Stimulated activated CD4-positive, alpha-beta T cell treated with anti-CD3 and anti-CD28 coated beads, TNF-alpha, amount 100 ng/mL, for 1 hour (primary cell): ENCODE data around the gene SAV1.

Experiments used
- DNase-seq, 3 donors: peaks; one replicate each; pipeline ENCODE4 v3.0.0-alpha.2; 2020; ENCODE audit warnings: low read depth in 3 of 3, low spot score in 1 of 3

Gene SAV1

DNA sequence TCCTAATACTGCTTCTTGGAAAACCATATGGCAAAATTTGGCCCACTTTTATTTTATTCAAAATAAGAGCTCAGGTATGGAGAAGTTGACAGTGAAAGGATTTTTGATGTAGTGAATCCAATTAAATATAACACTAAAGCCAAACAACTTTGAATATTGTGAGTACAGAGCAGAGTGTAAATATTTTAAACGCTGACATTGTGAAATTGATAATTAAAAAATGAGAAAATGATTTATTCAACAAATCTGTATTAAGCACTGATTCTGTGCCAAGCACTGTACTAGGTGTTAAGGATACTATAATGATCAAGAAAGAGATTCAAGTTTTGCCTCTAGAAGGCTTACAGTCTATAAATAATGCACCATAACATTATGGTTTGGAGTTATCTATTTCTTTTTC is 57.6 kb downstream of the SAV1 start:
- no peak for DNase-seq

GRCh38 chr14:50608302-50608851 is 59.7 kb downstream of the SAV1 start:
- DNase-seq = no peak

DNA sequence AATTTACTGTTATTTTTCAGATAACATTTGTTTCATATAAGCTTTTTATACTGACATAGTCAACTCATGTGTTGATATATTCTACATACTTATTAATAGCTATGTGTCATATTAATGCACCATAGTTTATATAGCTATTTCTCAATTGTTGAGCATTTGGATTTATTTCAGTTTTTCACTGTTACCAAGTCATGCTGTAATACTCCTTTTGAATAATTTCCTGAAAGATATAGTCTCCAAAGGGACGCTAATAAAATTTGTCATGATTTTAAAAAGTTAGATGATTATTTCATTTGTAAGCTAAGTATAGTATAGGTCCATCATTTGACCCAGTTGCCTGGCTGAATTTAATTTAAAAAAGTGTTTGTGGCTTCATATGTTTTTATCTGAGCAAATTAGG is 60.3 kb downstream of the SAV1 start:
- no peak for DNase-seq

DNA sequence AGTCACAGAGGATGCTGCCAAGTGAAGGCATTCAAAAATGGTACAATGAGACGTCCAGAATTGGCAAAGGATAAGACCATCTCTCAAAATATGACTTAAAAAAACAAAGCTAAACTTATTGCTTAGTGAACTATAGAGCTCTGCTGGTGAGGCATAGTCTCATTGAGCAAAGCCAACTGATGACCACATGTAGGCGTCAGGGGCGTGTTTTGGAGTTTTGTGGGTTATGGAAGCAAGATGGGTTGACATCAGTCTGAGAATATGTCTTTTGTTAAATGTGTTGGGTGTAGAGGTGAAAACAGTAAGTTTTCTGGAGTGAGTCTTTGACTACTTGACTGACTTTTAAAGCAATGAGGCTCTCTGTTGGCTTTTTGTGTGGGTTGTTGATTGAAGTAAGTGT is 60.9 kb downstream of the SAV1 start:
- DNase-seq = no peak

GRCh38 chr14:50606468-50606867 is 61.6 kb downstream of the SAV1 start:
- DNase-seq = no peak

DNA sequence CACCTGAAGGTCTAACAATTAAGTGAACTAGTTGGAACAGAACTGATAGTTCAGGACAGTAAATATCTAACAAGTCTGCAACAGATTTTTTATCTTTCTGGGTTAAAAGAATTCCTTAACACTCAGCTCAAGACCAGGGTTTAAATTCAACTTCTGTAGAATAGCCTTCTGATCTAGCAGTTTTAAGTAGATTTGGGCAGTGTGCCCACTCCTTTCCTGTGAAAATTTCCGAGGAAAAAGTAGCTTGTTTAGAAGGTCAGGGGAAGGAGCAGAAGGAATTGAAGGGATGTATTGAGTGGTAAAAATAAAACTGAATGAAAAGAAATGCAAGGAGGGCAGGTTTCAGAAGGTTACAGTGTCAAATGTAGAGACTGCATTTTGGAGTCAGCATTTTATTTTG is 62.3 kb downstream of the SAV1 start:
- no peak for DNase-seq

GRCh38 chr14:50603565-50603964 is 64.5 kb downstream of the SAV1 start:
- no peak for DNase-seq

DNA sequence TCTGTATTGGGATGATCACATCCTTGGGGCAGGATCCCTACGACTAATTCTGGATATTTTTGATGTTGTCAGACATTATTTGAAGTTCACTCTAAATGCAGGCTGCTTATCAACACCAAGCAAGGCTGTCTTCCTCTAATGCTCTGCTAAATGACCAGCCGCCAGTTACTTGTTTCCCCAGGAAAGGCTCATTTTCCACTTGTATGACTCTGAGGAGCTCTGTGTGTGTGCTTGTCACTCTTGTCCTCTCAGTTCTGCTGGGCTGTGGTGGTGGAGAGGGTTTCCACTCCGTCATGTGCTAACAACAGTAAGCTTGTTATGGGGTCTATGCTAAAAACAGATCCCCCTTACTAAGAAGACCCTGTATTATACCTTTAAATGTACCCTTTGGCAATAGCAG is 66.1 kb downstream of the SAV1 start:
- no peak for DNase-seq

DNA sequence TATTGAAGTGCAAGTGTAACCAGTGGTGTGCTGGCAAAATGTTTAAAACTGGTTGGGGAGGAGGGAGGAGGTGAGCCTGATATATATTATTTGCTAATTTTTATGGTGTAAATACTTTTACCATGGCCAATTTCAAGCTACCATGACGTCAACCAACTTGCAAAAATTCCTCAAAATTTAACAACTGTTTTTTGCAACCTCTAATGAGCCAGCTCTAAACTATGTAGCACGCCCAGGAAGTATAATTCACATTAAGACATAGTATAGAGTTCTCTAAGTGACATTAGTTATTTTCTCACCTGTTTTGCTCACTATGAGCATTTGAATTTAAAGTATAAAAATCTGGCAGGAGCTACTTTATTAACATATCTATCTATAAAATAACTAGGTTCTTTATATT is 66.7 kb downstream of the SAV1 start:
- no peak for DNase-seq

DNA sequence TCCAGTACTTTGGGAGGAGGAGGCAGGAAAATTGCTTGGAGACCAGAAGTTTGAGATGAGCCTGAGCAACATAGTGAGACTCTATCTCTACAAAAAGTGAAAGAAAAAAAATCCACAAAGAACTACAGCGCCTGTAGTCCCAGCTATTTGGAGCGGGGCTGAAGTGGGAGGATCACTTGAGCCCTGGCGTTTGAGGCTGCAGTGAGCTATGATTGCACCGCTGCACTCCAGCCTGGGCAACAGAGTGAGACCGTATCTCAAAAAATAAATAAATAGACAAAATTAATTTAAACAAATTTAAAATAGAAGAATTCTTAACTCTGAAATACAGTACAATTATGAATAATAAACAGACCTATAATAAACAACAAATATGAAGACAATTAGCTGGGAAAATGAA is 67.3 kb downstream of the SAV1 start:
- DNase-seq = no peak

GRCh38 chr14:50599700-50600444 is 68.2 kb downstream of the SAV1 start:
- DNase-seq = no peak

GRCh38 chr14:50598765-50599164 is 69.3 kb downstream of the SAV1 start:
- no peak for DNase-seq

GRCh38 chr14:50594577-50595316 is 73.4 kb downstream of the SAV1 start:
- DNase-seq = no peak

DNA sequence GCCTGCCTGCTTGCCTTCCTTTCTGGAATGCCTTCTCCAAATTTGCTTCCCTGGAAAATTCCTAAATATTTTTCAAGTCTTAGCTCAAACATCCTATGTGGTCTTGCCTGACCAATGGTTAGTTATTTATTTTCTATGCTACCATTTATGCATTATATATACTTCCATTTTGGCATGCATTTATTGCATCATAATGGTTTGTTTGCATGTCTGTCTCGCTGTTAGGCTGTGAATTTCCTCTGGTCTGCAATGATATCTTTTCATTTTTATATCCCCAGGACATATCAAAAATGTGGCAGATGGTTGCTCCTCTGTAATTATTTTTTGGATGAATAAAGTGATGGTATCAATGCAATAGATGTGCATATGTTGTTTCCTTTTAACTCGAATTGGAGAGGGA is 77.6 kb downstream of the SAV1 start:
- DNase-seq = no peak
